AG10803 (cell line): ENCODE measurements around the gene IRF5.
"Not testable (repeated sequence)": the region's sequence is repeated elsewhere in the genome, so short reads cannot be mapped to it uniquely, and the experiment has no call there.

Experiments used
- DNase-seq: peaks from one replicate; pipeline ENCODE4 v3.0.0; 2010; ENCODE audit warnings: low read depth
- H3K4me3 ChIP-seq: 2 replicates; pipeline ENCODE4 v1.5.1; 2011; ENCODE audit warnings: mild to moderate bottlenecking, low read length, control low read depth
- TF ChIP-seq, protein P1 (sequence below): conservative IDR thresholded peaks from 2 replicates; pipeline ENCODE4 v1.5.1; 2011; ENCODE audit warnings: mild to moderate bottlenecking, low read length, control low read depth, inconsistent platforms

IRF5 gene

DNA sequence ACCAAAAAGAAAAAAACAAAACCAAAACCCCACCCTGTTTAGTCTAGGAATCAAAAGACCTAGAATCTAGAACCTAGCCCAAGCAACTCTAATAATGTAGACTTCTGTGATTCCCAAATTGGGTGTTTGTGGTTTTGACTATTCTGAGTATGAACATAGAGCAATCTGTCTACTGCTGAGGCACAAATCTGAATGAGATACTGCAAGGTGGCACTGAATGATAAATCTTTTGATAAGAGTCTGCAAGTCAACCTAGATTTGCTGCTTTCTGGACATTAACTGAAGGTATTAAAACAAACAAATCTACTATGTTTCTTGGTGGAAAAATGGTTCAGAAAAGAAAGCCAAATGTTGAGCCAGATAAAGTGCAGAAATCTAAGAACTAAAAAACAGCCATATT lies 50.6 kb downstream of the IRF5 start:
- H3K4me3 ChIP-seq = no peak overlapping the region
- TF ChIP-seq, protein P1, sequence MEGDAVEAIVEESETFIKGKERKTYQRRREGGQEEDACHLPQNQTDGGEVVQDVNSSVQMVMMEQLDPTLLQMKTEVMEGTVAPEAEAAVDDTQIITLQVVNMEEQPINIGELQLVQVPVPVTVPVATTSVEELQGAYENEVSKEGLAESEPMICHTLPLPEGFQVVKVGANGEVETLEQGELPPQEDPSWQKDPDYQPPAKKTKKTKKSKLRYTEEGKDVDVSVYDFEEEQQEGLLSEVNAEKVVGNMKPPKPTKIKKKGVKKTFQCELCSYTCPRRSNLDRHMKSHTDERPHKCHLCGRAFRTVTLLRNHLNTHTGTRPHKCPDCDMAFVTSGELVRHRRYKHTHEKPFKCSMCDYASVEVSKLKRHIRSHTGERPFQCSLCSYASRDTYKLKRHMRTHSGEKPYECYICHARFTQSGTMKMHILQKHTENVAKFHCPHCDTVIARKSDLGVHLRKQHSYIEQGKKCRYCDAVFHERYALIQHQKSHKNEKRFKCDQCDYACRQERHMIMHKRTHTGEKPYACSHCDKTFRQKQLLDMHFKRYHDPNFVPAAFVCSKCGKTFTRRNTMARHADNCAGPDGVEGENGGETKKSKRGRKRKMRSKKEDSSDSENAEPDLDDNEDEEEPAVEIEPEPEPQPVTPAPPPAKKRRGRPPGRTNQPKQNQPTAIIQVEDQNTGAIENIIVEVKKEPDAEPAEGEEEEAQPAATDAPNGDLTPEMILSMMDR = no peak
- DNase-seq = no peak

DNA sequence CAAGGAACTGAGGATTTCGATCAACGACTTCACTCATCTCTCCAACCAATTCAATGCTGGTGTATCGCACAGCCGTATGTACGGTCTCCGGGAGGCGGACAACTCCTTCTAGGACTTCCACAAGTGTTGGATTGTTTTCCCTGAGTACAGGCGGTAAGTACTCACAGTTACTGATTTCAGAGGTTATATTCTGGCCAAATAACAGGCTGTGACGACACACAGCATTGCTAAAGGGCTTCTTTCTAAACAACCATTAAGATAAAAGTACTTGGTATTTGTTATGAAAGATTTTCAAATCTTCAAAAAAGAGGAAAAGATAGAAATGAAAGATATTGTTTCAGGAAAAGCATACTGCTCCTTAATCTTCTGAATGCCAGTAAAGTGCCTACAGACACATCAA lies 52.2 kb downstream of the IRF5 start:
- no peak for DNase-seq
- no peak overlapping the region for H3K4me3 ChIP-seq
- TF ChIP-seq, protein P1 = no peak

DNA sequence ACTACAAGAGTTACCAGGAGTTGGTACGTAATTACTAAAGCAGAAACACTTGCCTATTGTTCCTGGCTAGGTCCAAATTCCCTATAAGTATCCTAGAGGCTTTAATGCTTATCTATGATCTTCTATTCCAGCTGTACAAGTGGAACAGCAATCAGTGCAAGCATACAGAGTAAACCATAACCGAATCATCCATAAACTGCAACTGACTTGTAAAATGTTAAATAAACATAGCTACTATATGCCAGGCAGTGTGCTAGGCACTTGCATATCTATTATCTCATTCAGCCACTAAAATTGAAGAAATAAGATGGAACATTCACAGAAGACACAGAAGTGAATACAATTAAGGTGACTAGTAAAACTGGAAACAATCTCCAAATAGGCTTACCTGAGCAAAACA lies 55.7 kb downstream of the IRF5 start:
- no peak for DNase-seq
- no peak overlapping the region for H3K4me3 ChIP-seq
- TF ChIP-seq, protein P1 = no peak

DNA sequence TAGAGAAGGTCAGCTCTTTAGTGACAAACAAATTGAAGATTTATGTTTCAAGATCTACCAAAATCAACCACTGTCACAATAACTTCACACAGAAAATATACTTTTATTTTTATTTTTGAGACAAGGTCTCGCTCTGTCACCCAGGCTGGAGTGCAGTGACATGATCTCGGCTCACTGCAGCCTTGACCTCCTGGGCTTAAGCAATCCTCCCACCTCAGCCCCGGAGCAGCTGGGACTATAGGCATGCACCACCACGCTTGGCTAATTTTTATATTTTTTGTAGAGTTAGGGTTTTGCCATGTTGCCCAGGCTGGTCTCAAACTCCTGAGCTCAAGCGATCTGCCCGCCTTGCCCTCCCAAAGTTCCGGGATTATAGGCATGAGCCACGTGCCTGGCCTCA lies 56.8 kb downstream of the IRF5 start:
- not testable (repeated sequence) for H3K4me3 ChIP-seq, DNase-seq

DNA sequence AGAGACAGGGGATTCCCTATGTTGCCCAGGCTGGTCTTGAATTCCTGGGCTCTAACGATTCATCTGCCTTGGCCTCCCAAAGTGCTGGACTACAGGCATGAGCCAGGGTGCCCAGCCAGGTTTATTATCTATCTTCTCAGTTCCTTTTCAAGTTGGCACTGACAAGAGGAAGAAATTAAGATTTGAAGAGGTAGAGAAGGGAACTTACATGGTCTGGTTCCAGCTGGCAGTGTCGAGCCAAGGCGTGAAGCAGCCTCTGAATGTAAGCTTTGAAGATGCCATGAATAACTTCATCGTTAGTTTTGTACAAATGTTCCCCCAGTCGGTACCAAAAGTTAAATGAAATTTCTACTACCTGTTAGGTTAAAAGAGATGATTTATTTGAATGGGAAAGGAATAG lies 59.5 kb downstream of the IRF5 start:
- DNase-seq = no peak
- TF ChIP-seq, protein P1 = no peak

More for the DNA sequence above, 59.5 kb downstream of the IRF5 start:
- H3K4me3 ChIP-seq = no peak overlapping the region
